Mononuclear cell (primary cell): ENCODE data around the gene HIPK2. TPM values are rescaled to one million over a fixed set of nuclear protein-coding genes. Genes with fewer than 3 reads are reported as not detected.

Experiments used
- H3K27me3 ChIP-seq: 2 replicates; pipeline ENCODE4 v1.6.0; 2011; ENCODE audit warnings: low read length, control low read depth; ENCODE audit not compliant: insufficient read depth
- H3K4me1 ChIP-seq: 2 replicates; pipeline ENCODE4 v1.5.1; 2011; ENCODE audit warnings: mild to moderate bottlenecking, low read length, control low read depth; ENCODE audit not compliant: insufficient read depth
- H3K4me3 ChIP-seq: 2 replicates; pipeline ENCODE4 v1.5.1; 2011; ENCODE audit warnings: mild to moderate bottlenecking, low read length, moderate library complexity
- H3K9me3 ChIP-seq: 2 replicates; pipeline ENCODE4 v1.5.1; 2011; ENCODE audit warnings: low read depth, mild to moderate bottlenecking, control low read depth, low read length
- total RNA-seq: library from RNA; depleted of rRNA; stranded (reverse); fragments of >200 nt; gene quantifications from one replicate; pipeline ENCODE4 v1.2.3, GENCODE V29; 2012

The HIPK2 gene
- total RNA-seq, 1 donor = 14.2 TPM

- Histone ChIP-seq H3K4me1 (no peaks in the 10 kb centered on the region), H3K4me3 (no peak overlapping the region), H3K27me3 (no peaks in the 10 kb centered on the region), H3K9me3 (no peaks in the 10 kb centered on the region)
Measured at GRCh38 chr7:139602143-139602722, 175.6 kb downstream of the HIPK2 start.

DNA sequence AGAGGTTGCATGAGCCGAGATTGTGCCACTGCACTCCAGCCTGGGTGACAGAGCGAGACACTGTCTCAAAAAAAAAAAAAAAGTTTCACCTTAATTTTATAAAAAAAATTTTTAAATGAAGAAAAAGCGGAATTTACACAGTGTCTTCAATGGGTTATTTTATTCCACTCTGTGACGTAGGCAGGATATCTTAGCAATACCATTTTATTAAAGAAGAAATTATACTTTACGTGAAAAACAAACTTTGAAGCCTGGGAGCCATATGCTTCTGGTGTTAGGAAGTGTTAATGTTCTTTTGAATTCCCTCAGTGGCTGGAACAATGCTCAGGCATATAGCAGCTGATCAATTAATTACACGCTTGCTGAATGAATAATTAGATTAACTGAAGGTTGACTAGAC lies 176.6 kb downstream of the HIPK2 start:
- no peak overlapping the region for H3K4me3 ChIP-seq
- H3K4me1 ChIP-seq = no peaks in the 10 kb centered on the region
- no peaks in the 10 kb centered on the region for H3K9me3 ChIP-seq
- H3K27me3 ChIP-seq = no peaks in the 10 kb centered on the region

GRCh38 chr7:139600306-139600705 lies 177.5 kb downstream of the HIPK2 start:
- H3K9me3 ChIP-seq = no peaks in the 10 kb centered on the region
- H3K4me1 ChIP-seq = no peaks in the 10 kb centered on the region
- no peak overlapping the region for H3K4me3 ChIP-seq
- no peaks in the 10 kb centered on the region for H3K27me3 ChIP-seq

- no peaks in the 10 kb centered on the region for H3K4me1 ChIP-seq
- no peaks in the 10 kb centered on the region for H3K9me3 ChIP-seq
- H3K27me3 ChIP-seq = no peaks in the 10 kb centered on the region
- no peak overlapping the region for H3K4me3 ChIP-seq
Measured at GRCh38 chr7:139598642-139599041, 179.2 kb downstream of the HIPK2 start.

- Histone ChIP-seq H3K27me3 (no peaks in the 10 kb centered on the region), H3K4me1 (no peaks in the 10 kb centered on the region), H3K4me3 (no peak overlapping the region), H3K9me3 (no peaks in the 10 kb centered on the region)
Measured at GRCh38 chr7:139597028-139597427, 180.8 kb downstream of the HIPK2 start.

- H3K4me3 ChIP-seq = no peak overlapping the region
- no peaks in the 10 kb centered on the region for H3K9me3 ChIP-seq
- H3K4me1 ChIP-seq = no peaks in the 10 kb centered on the region
- H3K27me3 ChIP-seq = no peaks in the 10 kb centered on the region
Measured at GRCh38 chr7:139596626-139597025, 181.2 kb downstream of the HIPK2 start.

- Histone ChIP-seq H3K9me3 (no peaks in the 10 kb centered on the region), H3K4me3 (no peak overlapping the region), H3K4me1 (no peaks in the 10 kb centered on the region), H3K27me3 (no peaks in the 10 kb centered on the region)
Measured at GRCh38 chr7:139595806-139596205, 182.0 kb downstream of the HIPK2 start.

DNA sequence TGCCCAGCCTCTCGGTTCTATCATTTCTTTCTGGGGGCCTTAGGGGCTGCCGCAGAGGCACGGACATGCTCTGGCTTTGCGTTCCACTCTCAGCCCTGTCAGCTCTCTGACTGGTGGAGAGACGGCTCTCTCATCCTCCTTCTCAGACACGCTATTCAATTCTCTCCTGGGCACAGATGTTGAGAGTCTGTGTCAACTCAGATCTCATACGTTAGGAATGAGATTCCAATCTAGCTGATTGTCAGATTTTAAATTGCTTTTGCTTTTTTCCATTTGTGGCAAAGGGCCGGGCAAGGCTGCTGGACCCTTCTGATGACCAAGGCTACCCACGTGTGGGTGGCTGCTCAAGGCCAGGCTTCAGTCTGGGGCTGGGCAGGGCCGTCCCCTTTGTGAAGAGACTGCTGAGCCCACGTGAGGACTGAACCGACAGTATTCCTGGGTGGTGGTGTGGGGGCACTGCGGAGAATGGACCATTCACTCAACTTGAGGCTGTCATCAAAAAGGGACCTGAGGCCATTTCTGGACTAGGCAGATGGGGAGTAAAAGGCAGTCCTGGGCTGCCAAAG lies 182.8 kb downstream of the HIPK2 start:
- Histone ChIP-seq H3K4me1 (no peaks in the 10 kb centered on the region), H3K9me3 (no peaks in the 10 kb centered on the region), H3K27me3 (no peaks in the 10 kb centered on the region), H3K4me3 (no peak overlapping the region)

DNA sequence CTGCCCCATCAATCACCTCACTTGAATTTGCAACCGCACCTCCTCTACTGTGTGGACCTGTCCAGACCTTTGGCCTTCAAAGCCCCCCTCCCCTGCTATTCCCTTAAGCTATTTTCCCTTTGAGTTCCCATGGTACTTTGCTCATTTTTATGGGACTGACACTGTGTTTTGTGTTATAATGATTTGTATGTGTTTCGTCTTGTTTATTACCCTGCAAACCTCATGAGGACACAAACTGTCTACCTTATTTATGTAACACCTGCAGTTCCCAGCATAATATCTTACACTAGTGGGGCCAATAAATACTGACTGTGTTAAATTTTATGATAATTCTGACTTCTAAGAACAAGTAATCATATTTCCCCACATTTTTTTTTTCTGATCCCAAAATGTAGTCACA lies 183.7 kb downstream of the HIPK2 start:
- no peak overlapping the region for H3K4me3 ChIP-seq
- H3K27me3 ChIP-seq = no peaks in the 10 kb centered on the region
- H3K9me3 ChIP-seq = no peaks in the 10 kb centered on the region

GRCh38 chr7:139592801-139593461 lies 184.9 kb downstream of the HIPK2 start:
- H3K9me3 ChIP-seq = no peaks in the 10 kb centered on the region
- no peaks in the 10 kb centered on the region for H3K27me3 ChIP-seq
- peaks cover 7% of the 10 kb centered on the region for H3K4me1 ChIP-seq
- H3K4me3 ChIP-seq = no peak overlapping the region

More for the DNA sequence above, 183.7 kb downstream of the HIPK2 start:
- H3K4me1 ChIP-seq = peaks cover under 1% of the 10 kb centered on the region

DNA sequence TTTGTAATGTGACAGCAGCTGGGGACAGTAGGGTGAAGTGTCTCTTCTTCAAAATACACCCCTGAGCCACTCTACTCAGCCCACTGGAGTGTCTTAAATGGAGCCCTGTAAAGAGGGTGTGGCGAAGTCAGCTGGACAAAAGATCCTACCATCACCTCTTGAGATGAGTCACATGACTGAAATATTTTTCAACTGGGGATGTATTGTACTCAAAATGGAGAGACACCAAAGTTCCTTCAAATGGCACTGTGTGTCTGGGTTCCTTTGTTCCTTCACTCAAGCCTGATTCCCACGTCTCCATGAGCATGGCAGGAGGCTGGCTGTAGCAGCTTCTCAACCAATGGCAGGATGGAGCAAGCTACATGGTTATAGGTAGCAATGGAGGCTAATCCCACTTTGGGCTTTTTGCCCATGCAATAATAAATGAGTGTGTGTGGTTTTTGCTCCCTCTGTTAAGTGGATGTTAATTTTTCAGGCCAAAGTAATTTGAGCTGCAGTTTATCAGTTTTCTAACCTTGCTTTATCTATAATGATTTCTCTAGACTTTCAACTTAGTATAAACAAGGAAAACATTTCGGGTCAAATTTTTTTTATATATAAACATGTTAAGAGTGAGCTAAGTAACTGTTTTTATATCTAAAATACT lies 186.1 kb downstream of the HIPK2 start:
- H3K4me3 ChIP-seq = no peak overlapping the region

DNA sequence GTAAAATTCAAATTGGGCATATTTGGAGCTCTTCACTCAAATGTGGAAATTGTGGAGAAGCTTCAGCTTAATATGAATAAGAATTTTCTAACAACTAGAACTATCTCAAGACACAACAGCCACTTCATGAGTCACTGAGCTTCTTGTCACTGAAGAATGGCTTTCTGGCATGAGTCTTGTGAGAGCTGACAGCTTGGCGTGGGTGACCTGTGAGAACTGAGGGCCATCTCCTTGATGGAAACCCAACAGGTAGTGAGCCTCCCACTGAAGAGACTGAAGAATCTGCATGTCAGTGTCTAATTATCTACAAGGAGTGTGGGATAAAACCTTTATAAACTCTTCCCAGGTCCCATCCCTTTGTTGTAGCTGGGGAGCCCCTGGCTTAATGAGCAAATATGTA lies 188.3 kb downstream of the HIPK2 start:
- Histone ChIP-seq H3K27me3 (no peaks in the 10 kb centered on the region), H3K9me3 (no peaks in the 10 kb centered on the region), H3K4me1 (peaks cover 7% of the 10 kb centered on the region), H3K4me3 (no peak overlapping the region)

More for the DNA sequence above, 186.1 kb downstream of the HIPK2 start:
- no peaks in the 10 kb centered on the region for H3K9me3 ChIP-seq
- H3K4me1 ChIP-seq = peaks cover 7% of the 10 kb centered on the region
- H3K27me3 ChIP-seq = no peaks in the 10 kb centered on the region

GRCh38 chr7:139588632-139589031 lies 189.2 kb downstream of the HIPK2 start:
- no peaks in the 10 kb centered on the region for H3K27me3 ChIP-seq
- H3K4me3 ChIP-seq = no peak overlapping the region
- H3K9me3 ChIP-seq = no peaks in the 10 kb centered on the region
- H3K4me1 ChIP-seq = peaks cover 7% of the 10 kb centered on the region

DNA sequence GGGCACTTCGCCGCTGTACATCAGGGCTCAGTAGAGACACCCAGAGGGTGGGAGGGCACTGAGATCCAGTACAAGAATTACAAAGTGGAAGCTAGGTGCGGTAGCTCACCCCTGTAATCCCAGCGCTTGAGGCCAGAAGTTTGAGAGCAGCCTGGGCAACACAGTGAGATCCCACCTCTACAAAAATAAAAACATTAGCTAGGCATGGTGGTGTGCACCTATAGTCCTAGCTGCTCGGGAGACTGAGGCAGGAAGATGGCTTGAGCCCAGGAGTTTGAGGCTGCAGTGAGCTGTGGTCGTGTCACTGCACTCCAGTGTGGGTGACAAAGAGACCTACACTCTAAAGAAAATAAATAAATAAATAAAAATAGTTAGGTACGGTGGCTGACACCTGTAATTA lies 190.3 kb downstream of the HIPK2 start:
- H3K9me3 ChIP-seq = no peaks in the 10 kb centered on the region
- H3K4me3 ChIP-seq = no peak overlapping the region
- H3K4me1 ChIP-seq = peaks cover 7% of the 10 kb centered on the region
- no peaks in the 10 kb centered on the region for H3K27me3 ChIP-seq

GRCh38 chr7:139586286-139586685 lies 191.5 kb downstream of the HIPK2 start:
- H3K4me3 ChIP-seq = no peak overlapping the region
- no peaks in the 10 kb centered on the region for H3K27me3 ChIP-seq
- H3K4me1 ChIP-seq = peaks cover 7% of the 10 kb centered on the region
- no peaks in the 10 kb centered on the region for H3K9me3 ChIP-seq
